Activated T-cell treated with anti-CD3 and anti-CD28 coated beads, Interleukin-2, amount 50 U/mL, for 72 hours (primary cell): ENCODE measurements around the gene AJM1. TPM values are rescaled to one million over a fixed set of nuclear protein-coding genes. Genes with fewer than 3 reads are reported as not detected.

Experiments
- ATAC-seq, 2 donors: fragments of 150-1000 bp; cut with Tn5 transposase; replicated peaks in 1 of 2; 2 replicates each; pipeline ENCODE4 v1.10.0; 2021; ENCODE audit warnings: moderate library complexity in 2 of 2, mild to moderate bottlenecking in 1 of 2
- DNase-seq, 2 donors: peaks; one replicate each; pipeline ENCODE4 v3.0.0; 2021 to 2022; ENCODE audit warnings: mixed read lengths in 1 of 2
- H3K27ac Mint-ChIP-seq: one replicate; pipeline ENCODE4 v1.8.0; 2022; ENCODE audit warnings: mild to moderate bottlenecking, moderate library complexity, mixed read lengths
- H3K27me3 Mint-ChIP-seq: one replicate; pipeline ENCODE4 v1.8.0; 2022; ENCODE audit warnings: low read depth, mixed read lengths
- H3K36me3 Mint-ChIP-seq, 2 donors: one replicate each; pipeline ENCODE4 v1.8.0; 2022; ENCODE audit warnings: mixed read lengths in 2 of 2, mild to moderate bottlenecking in 1 of 2; ENCODE audit not compliant: insufficient read depth in 2 of 2
- H3K4me1 Mint-ChIP-seq: one replicate; pipeline ENCODE4 v1.8.0; 2022; ENCODE audit warnings: low read depth, mixed read lengths
- H3K4me3 Mint-ChIP-seq, 2 donors: one replicate each; pipeline ENCODE4 v1.8.0; 2022; ENCODE audit warnings: mild to moderate bottlenecking in 2 of 2, mixed read lengths in 2 of 2, moderate library complexity in 2 of 2
- H3K9me3 Mint-ChIP-seq, 2 donors: one replicate each; pipeline ENCODE4 v1.8.0; 2022; ENCODE audit warnings: mixed read lengths in 2 of 2
- total RNA-seq, 2 donors: library from RNA; stranded (reverse); gene quantifications; one replicate each; pipeline ENCODE4 v1.2.3, GENCODE V29; 2022

The AJM1 gene
- total RNA-seq, 2 donors from 2014 or later, result 5.3 to 5.7 TPM

DNA sequence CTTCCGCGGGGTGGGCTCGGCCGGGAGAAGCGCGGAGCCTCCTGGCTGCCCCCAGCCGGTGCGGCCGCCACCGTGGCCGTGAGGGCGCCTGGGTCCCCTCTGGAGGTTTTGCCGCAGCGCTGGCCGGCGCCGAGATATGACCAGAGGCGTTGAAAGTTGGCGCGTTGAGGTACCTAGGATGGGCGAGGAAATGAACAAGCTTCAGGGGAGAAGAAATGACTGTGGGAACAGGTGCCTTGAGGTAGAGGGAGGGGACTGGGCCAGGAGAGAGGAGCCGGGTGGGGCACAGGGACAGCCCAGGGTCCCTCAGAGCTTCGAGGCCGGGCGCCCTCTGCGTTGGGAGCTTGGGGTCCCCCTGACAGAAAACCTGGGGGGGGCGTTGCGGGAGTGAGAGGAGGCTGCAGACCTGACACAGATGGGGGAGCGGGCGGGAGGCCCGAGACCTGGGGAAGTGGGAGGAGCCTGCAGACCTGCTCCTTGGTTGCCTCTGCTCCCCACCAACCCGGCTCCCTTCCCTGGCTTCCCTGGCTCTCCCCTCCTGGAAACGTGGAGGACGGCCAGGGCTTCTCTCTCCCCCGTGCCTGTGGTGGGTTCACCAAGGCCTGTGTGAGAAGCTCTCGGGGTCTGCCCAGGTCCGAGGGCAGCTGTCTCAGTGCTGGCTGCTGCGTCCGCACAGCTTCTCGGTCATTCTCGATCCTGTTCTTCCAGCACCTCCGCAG, 20.3 kb upstream of the AJM1 start:
- Mint-ChIP-seq H3K27me3 (no peaks in the 10 kb centered on the region), H3K4me3 (no peak overlapping the region), H3K36me3 (peaks cover 2 to 7% of the 10 kb centered on the region in 2 donors), H3K27ac (no peak overlapping the region), H3K4me1 (peaks cover 9% of the 10 kb centered on the region), H3K9me3 (no peaks in the 10 kb centered on the region)
- DNase-seq, result no peak
- ATAC-seq, result no peak

DNA sequence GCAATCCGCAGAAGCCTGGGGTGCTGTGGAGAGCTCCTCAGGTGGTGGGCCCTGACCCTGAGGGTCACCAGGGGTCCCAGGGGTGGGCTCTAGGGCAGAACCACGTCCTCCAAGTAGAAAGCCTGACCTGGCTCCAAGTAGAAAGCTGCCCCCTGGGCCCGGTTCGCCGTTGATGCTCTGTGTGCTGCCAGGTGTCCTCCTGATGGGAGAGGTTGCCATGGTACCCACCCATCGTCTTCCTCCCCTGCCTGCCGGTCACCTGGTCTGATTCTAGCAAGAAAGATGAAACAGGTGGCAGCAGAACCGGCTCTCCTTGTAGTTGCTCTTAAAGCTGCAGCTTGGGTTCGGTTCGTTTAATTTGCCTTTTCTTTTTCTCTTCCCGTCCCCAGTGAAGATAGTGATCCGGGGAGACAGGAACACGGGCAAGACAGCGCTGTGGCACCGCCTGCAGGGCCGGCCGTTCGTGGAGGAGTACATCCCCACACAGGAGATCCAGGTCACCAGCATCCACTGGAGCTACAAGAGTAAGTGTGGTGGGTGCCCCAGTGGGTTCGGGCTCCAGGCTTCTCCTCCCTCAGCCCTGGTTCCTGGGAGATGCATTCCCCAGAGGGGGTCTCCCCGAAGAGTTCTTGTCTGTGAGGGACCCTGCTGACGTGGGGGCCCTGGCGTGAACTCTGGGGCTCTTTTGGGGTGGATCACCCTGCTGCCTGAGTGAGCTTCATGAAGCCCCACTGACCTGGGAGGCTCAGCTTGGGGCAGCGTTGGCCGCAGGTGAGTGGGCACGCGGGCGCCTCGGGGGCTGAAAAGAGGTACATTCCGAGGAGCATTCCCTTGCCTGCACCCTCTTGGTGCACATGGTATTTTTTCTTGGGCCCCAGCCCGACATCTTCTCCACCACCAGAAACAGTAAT, 18.9 kb upstream of the AJM1 start:
- H3K27me3 Mint-ChIP-seq, result no peaks in the 10 kb centered on the region
- H3K27ac Mint-ChIP-seq, result no peak overlapping the region
- no peak overlapping the region for H3K4me3 Mint-ChIP-seq
- ATAC-seq (no peak), DNase-seq (no peak)
- H3K9me3 Mint-ChIP-seq, result no peaks in the 10 kb centered on the region
- H3K36me3 Mint-ChIP-seq, result peaks cover 2 to 5% of the 10 kb centered on the region in 2 donors
- peaks cover 9% of the 10 kb centered on the region for H3K4me1 Mint-ChIP-seq

DNA sequence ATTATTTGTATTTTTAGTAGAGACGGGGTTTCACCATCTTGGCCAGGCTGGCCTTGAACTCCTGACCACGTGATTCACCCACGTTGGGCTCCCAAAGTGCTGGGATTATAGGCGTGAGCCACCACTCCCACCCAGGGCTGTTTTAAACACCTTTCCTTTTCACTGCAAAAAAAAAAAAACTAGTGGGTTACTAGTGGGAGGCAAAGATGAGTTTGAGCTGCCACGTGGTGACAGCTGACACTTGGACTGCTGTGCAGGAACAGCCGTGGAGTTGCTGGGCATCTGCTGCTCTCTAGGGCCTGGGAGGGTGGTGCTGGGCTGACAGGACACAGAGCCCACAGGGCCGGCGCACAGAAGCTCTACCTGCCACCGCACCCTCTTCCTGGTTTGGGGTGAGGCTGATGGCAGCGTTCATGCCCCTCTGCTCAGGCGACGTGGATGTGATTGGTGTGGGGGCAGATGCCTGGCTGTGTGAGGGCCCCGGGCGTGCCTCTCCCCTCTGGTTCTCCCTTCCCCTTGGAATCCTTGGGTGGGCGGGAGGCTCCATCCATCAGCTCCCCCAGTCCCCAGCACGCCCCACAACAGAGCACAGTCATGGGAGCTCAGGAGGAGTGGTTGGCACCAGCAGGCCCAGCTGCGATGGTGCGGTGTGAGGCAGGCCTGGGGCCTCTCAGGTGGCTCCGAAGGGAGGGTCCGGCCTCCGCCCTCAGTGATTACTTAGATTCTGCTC, 17.6 kb upstream of the AJM1 start:
- Mint-ChIP-seq H3K4me3 (no peak overlapping the region), H3K4me1 (peaks cover 9% of the 10 kb centered on the region), H3K9me3 (no peaks in the 10 kb centered on the region), H3K36me3 (peaks cover 0 to 5% of the 10 kb centered on the region in 2 donors), H3K27ac (no peak overlapping the region), H3K27me3 (no peaks in the 10 kb centered on the region)
- ATAC-seq (no peak), DNase-seq (no peak)

DNA sequence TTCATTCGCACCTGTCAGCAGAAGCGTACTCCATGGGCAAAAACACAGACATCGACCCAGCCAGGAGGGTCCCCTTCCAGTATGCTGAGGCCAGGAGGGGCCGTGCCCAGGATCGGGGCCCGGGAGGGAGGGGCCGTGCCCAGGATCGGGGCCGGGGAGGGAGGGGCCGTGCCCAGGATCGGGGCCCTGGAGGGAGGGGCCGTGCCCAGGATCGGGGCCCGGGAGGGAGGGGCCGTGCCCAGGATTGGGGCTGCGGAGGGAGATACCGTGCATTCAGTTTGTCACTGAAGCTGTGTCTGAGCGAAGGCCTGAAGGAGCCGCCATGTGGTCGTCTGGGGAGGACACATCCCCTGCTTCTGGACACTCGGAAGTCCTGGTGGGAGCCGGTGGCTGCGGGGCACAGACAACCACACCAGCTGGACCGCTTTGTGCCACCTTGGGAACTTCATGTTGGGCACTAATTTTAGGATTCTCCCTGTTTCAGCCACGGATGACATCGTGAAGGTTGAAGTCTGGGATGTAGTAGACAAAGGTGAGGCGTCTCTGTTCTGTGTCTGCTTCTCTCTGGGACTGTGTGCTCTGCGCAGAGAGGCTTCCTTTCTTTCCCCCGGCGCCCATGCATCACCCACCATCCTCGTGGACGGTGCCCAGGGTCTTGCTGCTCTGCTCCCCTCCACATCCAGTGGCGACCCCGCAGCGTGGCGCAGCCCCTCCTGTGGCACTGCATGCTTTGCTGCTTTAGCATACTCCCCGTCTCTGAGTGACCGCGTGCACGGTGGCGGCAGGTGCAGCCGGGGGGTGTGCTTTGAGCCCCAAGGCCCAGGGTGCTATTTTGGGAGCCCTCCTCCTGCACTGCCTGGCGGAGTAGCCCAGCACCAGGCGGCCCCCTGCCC, 16.7 kb upstream of the AJM1 start:
- H3K9me3 Mint-ChIP-seq, result no peaks in the 10 kb centered on the region
- H3K27ac Mint-ChIP-seq, result no peak overlapping the region
- DNase-seq (no peak), ATAC-seq (no peak)
- peaks cover 7% of the 10 kb centered on the region for H3K4me1 Mint-ChIP-seq
- H3K36me3 Mint-ChIP-seq, result peaks cover 0 to 5% of the 10 kb centered on the region in 2 donors
- H3K4me3 Mint-ChIP-seq, result no peak overlapping the region
- H3K27me3 Mint-ChIP-seq, result no peaks in the 10 kb centered on the region

DNA sequence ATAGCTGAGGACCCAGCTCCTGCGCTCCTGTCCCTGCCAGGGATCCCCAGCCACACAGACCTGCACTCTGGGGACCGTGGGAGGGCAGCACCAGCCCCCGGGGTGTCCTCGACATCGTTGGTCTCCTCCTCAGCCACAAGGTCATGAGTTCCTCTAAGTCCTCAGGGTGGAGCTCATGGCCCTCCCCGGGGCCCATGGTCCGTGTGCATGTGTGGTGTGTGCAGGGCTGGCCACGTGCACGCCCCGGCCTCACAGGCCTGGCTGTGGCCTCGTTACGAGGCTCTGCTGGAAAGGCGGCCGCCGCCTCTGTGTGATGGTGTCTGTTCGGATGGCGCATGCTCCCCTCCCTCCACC, 16.1 kb upstream of the AJM1 start:
- H3K27me3 Mint-ChIP-seq, result no peaks in the 10 kb centered on the region
- peaks cover under 1% of the 10 kb centered on the region for H3K4me1 Mint-ChIP-seq
- no peak overlapping the region for H3K4me3 Mint-ChIP-seq
- no peaks in the 10 kb centered on the region for H3K9me3 Mint-ChIP-seq
- peaks cover 0 to 5% of the 10 kb centered on the region in 2 donors for H3K36me3 Mint-ChIP-seq
- H3K27ac Mint-ChIP-seq, result no peak overlapping the region
- ATAC-seq, result no peak
- DNase-seq, result no peak

DNA sequence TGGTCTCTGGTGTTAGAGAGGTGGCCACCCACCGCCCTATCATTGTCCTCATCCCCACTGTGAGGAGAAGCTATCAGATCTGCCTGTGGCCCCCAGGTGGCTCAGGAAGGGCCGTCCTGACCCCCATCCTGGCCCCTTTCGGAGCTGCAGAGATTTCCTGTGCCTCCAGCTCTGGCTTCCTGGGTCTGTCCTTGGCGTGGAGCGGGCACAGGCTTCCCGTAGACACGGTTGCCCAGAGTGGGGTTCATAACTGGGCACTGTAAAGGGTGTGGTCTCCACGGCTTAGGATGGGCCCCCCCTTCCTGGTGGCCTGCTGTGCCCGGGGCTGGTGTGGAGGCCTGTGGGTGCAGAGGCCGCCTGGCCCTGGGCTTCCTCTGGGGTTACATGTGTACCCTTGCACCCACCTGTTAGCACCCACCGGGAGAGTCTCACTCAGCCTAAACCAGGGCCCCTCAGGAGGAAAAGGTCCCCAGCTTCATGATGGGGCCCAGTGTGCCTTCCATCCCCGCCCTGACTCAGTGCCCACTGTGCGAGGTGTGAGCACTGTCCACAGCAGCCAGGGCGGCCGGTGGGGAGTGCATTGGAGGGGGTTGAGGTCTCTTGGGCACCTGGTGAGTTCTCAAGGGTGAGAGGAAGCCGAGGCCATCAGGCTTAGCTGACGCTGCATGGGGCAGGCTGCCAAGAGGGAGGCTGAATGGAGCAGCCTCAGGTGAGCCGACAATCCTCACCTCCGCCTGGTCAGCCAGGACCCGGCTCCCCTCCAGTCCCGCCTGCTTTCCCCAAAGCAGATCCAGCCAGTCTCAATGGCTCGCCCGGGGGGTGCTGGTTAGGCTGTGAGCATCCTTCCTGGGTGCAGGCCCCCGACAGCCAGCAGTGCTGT, 15.3 kb upstream of the AJM1 start:
- H3K27me3 Mint-ChIP-seq, result no peaks in the 10 kb centered on the region
- ATAC-seq (peak in 1 of 2 donors; percentile 15), DNase-seq (no peak)
- no peaks in the 10 kb centered on the region for H3K9me3 Mint-ChIP-seq
- peaks cover 0 to 5% of the 10 kb centered on the region in 2 donors for H3K36me3 Mint-ChIP-seq
- no peak overlapping the region for H3K27ac Mint-ChIP-seq
- H3K4me1 Mint-ChIP-seq, result no peaks in the 10 kb centered on the region
- no peak overlapping the region for H3K4me3 Mint-ChIP-seq

DNA sequence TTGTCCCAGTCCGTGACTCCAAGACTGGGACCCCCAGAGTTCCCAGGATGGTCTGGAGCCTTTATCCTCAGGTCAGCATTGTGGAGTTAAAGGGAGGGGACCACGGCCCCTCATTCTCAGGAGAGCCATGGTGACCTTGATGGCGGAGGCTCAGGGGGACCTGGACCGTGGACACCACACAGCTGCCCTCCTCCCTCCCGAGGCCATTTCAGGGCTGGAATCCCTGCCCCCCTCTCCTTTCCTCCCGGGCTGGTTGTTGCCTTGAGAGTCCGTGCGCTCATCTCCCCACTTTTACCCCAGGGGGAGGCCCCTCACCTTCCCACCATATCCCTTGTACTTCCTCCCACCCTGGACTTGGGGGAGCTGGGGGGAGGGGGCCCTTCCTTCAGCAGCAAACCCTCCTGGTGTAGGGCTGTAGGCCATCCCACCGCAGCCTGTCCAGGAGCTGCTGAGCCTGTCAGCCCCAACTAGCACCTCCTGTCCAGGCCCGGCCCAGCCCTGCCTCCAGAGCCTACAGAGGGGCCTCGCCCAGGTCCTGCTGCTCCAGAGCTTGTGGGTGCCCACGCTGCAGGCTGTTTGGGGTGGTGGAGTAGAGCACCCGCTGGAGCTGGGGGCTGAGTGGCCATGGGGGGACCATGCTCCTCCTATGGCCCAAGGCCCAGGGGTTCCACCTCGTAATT, 14.3 kb upstream of the AJM1 start:
- no peak overlapping the region for H3K4me3 Mint-ChIP-seq
- no peak for DNase-seq
- H3K27me3 Mint-ChIP-seq, result no peaks in the 10 kb centered on the region
- no peak for ATAC-seq
- H3K4me1 Mint-ChIP-seq, result no peaks in the 10 kb centered on the region
- H3K9me3 Mint-ChIP-seq, result no peaks in the 10 kb centered on the region
- peaks cover 0 to 8% of the 10 kb centered on the region in 2 donors for H3K36me3 Mint-ChIP-seq
- no peak overlapping the region for H3K27ac Mint-ChIP-seq

DNA sequence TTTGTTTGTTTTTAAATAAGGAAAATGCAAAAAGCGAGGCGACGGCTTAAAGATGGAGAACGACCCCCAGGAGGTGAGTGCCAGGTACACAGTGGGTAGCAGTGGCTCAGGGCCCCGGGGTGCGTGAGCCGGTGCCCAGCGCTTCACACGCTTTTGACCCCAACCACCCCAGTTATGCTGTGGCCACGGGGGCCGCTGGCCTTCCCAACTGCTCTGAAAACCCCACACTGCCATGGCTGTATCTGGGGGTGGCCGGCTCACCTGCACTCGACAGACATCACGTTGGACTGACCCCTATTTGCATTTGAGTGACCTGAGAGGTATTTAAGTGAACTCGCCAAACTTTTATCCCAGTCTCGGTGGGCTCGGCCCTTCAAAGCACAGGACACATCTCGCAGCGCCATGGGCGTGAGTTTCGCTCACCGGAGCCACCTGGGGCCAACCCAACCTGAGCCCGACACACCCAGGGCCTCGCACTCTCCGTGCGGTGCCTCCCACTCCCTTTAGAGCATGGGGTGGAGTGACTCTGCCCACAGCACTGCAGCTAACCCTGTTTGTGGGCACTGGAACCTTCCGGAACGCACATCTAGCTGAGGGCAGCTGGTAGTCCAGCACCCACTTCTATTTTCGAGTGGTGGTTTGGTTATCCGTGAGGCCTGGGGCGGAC, 13.7 kb upstream of the AJM1 start:
- no peak for DNase-seq
- no peak for ATAC-seq
- H3K4me1 Mint-ChIP-seq, result no peaks in the 10 kb centered on the region
- no peaks in the 10 kb centered on the region for H3K27me3 Mint-ChIP-seq
- H3K4me3 Mint-ChIP-seq, result no peak overlapping the region
- H3K36me3 Mint-ChIP-seq, result peaks cover 0 to 6% of the 10 kb centered on the region in 2 donors
- no peak overlapping the region for H3K27ac Mint-ChIP-seq
- no peaks in the 10 kb centered on the region for H3K9me3 Mint-ChIP-seq

DNA sequence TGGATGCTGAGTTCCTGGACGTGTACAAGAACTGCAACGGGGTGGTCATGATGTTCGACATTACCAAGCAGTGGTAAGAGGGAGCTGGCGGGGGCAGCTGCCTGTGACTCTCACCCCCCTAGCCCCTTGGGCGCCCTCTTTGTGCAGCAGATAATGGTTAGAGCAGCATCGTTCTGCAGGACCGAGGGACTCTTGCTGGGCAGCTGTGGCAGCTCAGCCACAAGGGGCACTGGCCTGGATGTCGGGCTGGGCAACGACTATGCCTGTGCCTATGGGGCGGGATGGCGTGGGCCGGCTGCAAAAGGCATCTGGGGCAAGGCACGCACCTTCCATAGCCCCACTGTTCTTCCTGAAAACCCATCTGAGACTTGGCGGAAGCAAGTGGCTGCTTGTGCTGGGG, 12.9 kb upstream of the AJM1 start:
- H3K27me3 Mint-ChIP-seq, result no peaks in the 10 kb centered on the region
- H3K9me3 Mint-ChIP-seq, result no peaks in the 10 kb centered on the region
- H3K4me1 Mint-ChIP-seq, result no peaks in the 10 kb centered on the region
- no peak overlapping the region for H3K27ac Mint-ChIP-seq
- H3K36me3 Mint-ChIP-seq, result peaks cover 0 to 6% of the 10 kb centered on the region in 2 donors
- DNase-seq (no peak), ATAC-seq (no peak)
- no peak overlapping the region for H3K4me3 Mint-ChIP-seq

DNA sequence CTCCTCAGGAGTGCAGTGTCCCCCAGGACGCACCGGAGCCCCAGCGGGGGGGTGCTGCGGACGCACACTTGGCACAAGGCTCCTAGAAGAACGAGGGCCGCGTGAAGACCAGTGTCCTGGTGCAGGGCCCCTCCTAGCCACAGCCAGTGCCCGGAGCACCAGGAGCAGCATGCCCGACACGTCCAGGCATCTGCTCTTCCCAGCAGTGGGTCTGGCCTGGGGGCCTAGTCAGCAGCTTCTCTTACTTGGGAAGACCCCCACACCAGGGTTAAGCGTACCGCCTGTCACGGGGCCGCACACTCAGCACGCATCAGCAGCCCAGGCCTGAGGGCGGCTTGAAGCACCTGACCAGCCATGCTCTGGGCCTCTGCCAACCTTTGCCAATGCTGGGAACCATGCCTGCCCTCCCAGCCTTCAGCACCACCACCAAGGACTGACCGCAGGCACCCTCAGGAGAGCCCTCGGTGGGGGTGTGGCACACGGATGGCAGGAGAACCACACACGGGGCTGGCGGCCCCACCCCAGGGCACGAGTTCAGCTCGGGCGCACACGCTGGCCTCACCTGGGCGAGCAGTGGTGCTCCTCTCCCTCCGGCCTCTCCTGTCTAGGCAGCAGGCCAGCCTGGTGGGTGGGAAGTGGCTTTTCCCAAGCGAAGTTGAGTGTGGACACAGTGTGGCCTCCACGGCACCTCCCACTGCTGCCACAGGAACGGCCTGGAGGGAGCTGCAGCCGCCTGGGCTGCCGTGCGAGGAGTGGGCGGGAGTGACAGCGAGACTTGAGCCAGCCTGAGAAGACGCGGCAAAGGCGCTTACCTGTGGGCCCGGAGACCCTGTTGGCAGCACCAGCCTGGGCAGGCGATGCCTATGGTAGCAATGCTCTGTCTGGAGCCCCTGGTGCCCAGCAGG, 12.0 kb upstream of the AJM1 start:
- no peak for DNase-seq
- Mint-ChIP-seq H3K36me3 (peaks cover 0 to 7% of the 10 kb centered on the region in 2 donors), H3K4me3 (no peak overlapping the region)

More for the DNA sequence above, 12.0 kb upstream of the AJM1 start:
- no peak for ATAC-seq
- no peak overlapping the region for H3K27ac Mint-ChIP-seq
- no peaks in the 10 kb centered on the region for H3K9me3 Mint-ChIP-seq
- H3K4me1 Mint-ChIP-seq, result no peaks in the 10 kb centered on the region
- no peaks in the 10 kb centered on the region for H3K27me3 Mint-ChIP-seq
